Heart left ventricle (tissue), 16 donors: Measurements from ENCODE around the gene CDCP1. TPM values are rescaled to one million over a fixed set of nuclear protein-coding genes. Genes with fewer than 3 reads are reported as not detected.

Source experiments
- ATAC-seq, 4 donors: fragments of 200-7000 bp; cut with Tn5 transposase; one replicate each; pipeline ENCODE4 v1.9.1; 2020 to 2022; ENCODE audit warnings: moderate library complexity in 4 of 4, mild to moderate bottlenecking in 3 of 4, moderate number of reproducible peaks in 1 of 4
- DNase-seq, 5 donors: peaks; one replicate each; pipeline ENCODE4 v3.0.0-alpha.2; 2020
- H3K27ac ChIP-seq, 12 donors: fragments of 200-600 bp; sonication (generic) in 4 of 12; one replicate each; pipeline versions ENCODE4 v1.5.0 to v1.8.0; 2016 to 2022; ENCODE audit warnings: mild to moderate bottlenecking in 2 of 12
- H3K27me3 ChIP-seq, 9 donors: fragments of 200-600 bp; sonication (generic) in 2 of 9; one replicate each; pipeline versions ENCODE4 v1.5.1 to v1.8.0; 2016 to 2022; ENCODE audit warnings: mild to moderate bottlenecking in 3 of 9
- H3K36me3 ChIP-seq, 9 donors: fragments of 200-600 bp; sonication (generic) in 2 of 9; one replicate each; pipeline versions ENCODE4 v1.5.0 to v1.8.0; 2018 to 2022; ENCODE audit warnings: mild to moderate bottlenecking in 2 of 9
- H3K4me1 ChIP-seq, 12 donors: fragments of 200-600 bp; sonication (generic) in 4 of 12; one replicate each; pipeline versions ENCODE4 v1.5.0 to v1.8.0; 2016 to 2022; ENCODE audit warnings: mild to moderate bottlenecking in 3 of 12
- H3K4me3 ChIP-seq, 12 donors: fragments of 200-600 bp; sonication (generic) in 4 of 12; one replicate each; pipeline versions ENCODE4 v1.5.0 to v1.8.0; 2017 to 2022; ENCODE audit warnings: mild to moderate bottlenecking in 9 of 12, moderate library complexity in 4 of 12
- H3K9me3 ChIP-seq, 12 donors: fragments of 200-600 bp; sonication (generic) in 4 of 12; one replicate each; pipeline versions ENCODE4 v1.5.0 to v1.8.0; 2016 to 2022; ENCODE audit warnings: mild to moderate bottlenecking in 1 of 12
- CTCF ChIP-seq, 12 donors: fragments of 200-600 bp; sonication (generic) in 4 of 12; IDR thresholded peaks; one replicate each; pipeline versions ENCODE4 v1.5.0 to v1.8.0; 2018 to 2022; ENCODE audit warnings: antibody characterized with exemption in 12 of 12, mild to moderate bottlenecking in 5 of 12
- POLR2A ChIP-seq, 2 donors: fragments of 450-650 bp; IDR thresholded peaks; one replicate each; pipeline ENCODE4 v1.6.1; 2017; ENCODE audit warnings: antibody characterized with exemption in 2 of 2, mild to moderate bottlenecking in 2 of 2, moderate library complexity in 2 of 2
- WGBS, 4 donors: extraction: QIAGEN DNeasy Blood & Tissue Kit in 2 of 4; methylation state at CpG; one replicate each; pipeline versions ENCODE4 v1.1.5 to v1.1.7; 2013 to 2018; 5-methylcytosine and 5-hydroxymethylcytosine counted together
- intact Hi-C, 10 donors: fragments of 100-400 bp; cut with DNase I; formaldehyde crosslinking; loops; one replicate each; pipeline versions ENCODE4 v1.11.1 to v1.14.2; 2022
- polyA plus RNA-seq, 2 donors: library from polyadenylated mRNA; stranded (reverse); fragments of 200-250 nt; gene quantifications; one replicate each; pipeline ENCODE4 v1.2.3, GENCODE V29; 2013
- total RNA-seq, 9 donors: library from RNA; depleted of rRNA in 2 of 9; stranded (reverse); fragments of >200 nt in 2 of 9; fragmentation: NEBNext Ultra II Directional in 3 of 9; extraction: Animal tissue kit (Norgen Biotek cat#: 25700) in 3 of 9; gene quantifications; one replicate each; pipeline versions ENCODE4 v1.1.0 to v1.2.4, GENCODE V29; 2016 to 2023
- donor health status: ischemic (EF 13 %, LVEDD 7.1; RV severe dilation, severe dysfunction).
- donor health status: healthy with polysubstance abuse.
- donor health status: DM: no; HTN: yes; CAD: no.
- donor health status: DM: no; HTN: no; CAD: no.
- donor health status: ischemic (EF 25% LVEDD 6.9; RV normal size, moderate dysfunction).
- donor health status: ischemic (EF 25% LVEDD 5.7; RV mildly dilated, moderate dysfunction).
- donor health status: healthy.
- donor health status: DM: yes; HTN: yes; CAD: no.
- donor health status: ischemic (EF 35%, LVEDD 5.7; RV mildly dilated, moderate dysfunction).
- donor health status: nonischemic (EF 11% LVEDD 7.7; RV severe dilation, severe dysfunction).
- donor health status: DM: yes; HTN: yes; CAD: no.
- donor health status: PGD.
- donor health status: ischemic (EF 29% LVEDD 5.4; RV normal size, mild dysfunction).
- donor health status: nonischemic (EF 23%, LVEDD 6.1; RV moderate dilation, normal function).

CDCP1 gene
- total and polyA plus RNA-seq, 11 donors = 0.11 to 5.8 (median 0.38) TPM

GRCh38 chr3:45188719-45189659 lies 42.8 kb upstream of the CDCP1 start:
- H3K36me3 ChIP-seq = no peaks in the 10 kb centered on the region
- no peaks in the 10 kb centered on the region for H3K27me3 ChIP-seq
- H3K27ac ChIP-seq = no peak overlapping the region
- H3K4me1 ChIP-seq = no peaks in the 10 kb centered on the region
- 74 to 80% (median 77%) methylated on average over 8 of the region's 8 CpGs for WGBS, 4 donors
- no peak for DNase-seq
- H3K9me3 ChIP-seq = no peaks in the 10 kb centered on the region
- intact Hi-C loops = no loop called here
- no peak for TF ChIP-seq CTCF (IDR thresholded peaks at IDR 0.05)
- no peak for TF ChIP-seq POLR2A (IDR thresholded peaks at IDR 0.05)
- ATAC-seq = no peak
- no peak overlapping the region for H3K4me3 ChIP-seq

GRCh38 chr3:45187694-45188141 lies 41.5 kb upstream of the CDCP1 start:
- no peak overlapping the region for H3K27ac ChIP-seq
- TF ChIP-seq POLR2A (IDR thresholded peaks at IDR 0.05) (no peak), CTCF (IDR thresholded peaks at IDR 0.05) (no peak)
- intact Hi-C loops = no loop called here
- no peaks in the 10 kb centered on the region for H3K27me3 ChIP-seq
- 73 to 90% (median 77%) methylated on average over 3 of the region's 3 CpGs for WGBS, 4 donors
- no peak for ATAC-seq
- DNase-seq = no peak
- H3K4me1 ChIP-seq = no peaks in the 10 kb centered on the region
- H3K4me3 ChIP-seq = no peak overlapping the region
- no peaks in the 10 kb centered on the region for H3K9me3 ChIP-seq
- no peaks in the 10 kb centered on the region for H3K36me3 ChIP-seq

- H3K27me3 ChIP-seq = no peaks in the 10 kb centered on the region
- WGBS, 4 donors = 87 to 94% (median 91%) methylated on average over 5 to 6 of the region's 6 CpGs
- ATAC-seq (no peak), DNase-seq (no peak)
- no peak overlapping the region for H3K4me3 ChIP-seq
- H3K27ac ChIP-seq = no peak overlapping the region
- no peaks in the 10 kb centered on the region for H3K9me3 ChIP-seq
- no peaks in the 10 kb centered on the region for H3K36me3 ChIP-seq
- no peaks in the 10 kb centered on the region for H3K4me1 ChIP-seq
- TF ChIP-seq POLR2A (IDR thresholded peaks at IDR 0.05) = no peak
- TF ChIP-seq CTCF (IDR thresholded peaks at IDR 0.05) = no peak
- intact Hi-C loops = no loop called here
These were observed 40.7 kb upstream of the CDCP1 start for GRCh38 chr3:45186871-45187270.

- DNase-seq = no peak
- ATAC-seq = no peak
- TF ChIP-seq POLR2A (IDR thresholded peaks at IDR 0.05) (no peak), CTCF (IDR thresholded peaks at IDR 0.05) (no peak)
- Histone ChIP-seq H3K9me3 (no peaks in the 10 kb centered on the region), H3K36me3 (no peaks in the 10 kb centered on the region), H3K27me3 (no peaks in the 10 kb centered on the region), H3K27ac (no peak overlapping the region), H3K4me3 (no peak overlapping the region), H3K4me1 (no peaks in the 10 kb centered on the region)
- intact Hi-C loops = no loop called here
- 78 to 91% (median 86%) methylated on average over 5 of the region's 5 CpGs for WGBS, 4 donors
These were observed 39.3 kb upstream of the CDCP1 start for GRCh38 chr3:45185461-45185860.
